H9 (cell line): ENCODE measurements around the gene ADGRA1. TPM values are rescaled to one million over a fixed set of nuclear protein-coding genes. Genes with fewer than 3 reads are reported as not detected.
"Not testable (repeated sequence)": the region's sequence is repeated elsewhere in the genome, so short reads cannot be mapped to it uniquely, and the experiment has no call there.

Experiments
- DNase-seq: peaks from one replicate; pipeline ENCODE4 v3.0.0-alpha.2; 2017
- H2AFZ ChIP-seq: one replicate; pipeline ENCODE4 v1.6.1; 2013; ENCODE audit warnings: mild to moderate bottlenecking, low read length, control low read depth, moderate library complexity
- H2AK5ac ChIP-seq: 2 replicates; pipeline ENCODE4 v1.6.1; 2013; ENCODE audit warnings: low read length, control low read depth, mixed read lengths; ENCODE audit not compliant: insufficient read length
- H2BK120ac ChIP-seq: one replicate; pipeline ENCODE4 v1.6.1; 2013; ENCODE audit warnings: low read depth, mild to moderate bottlenecking, low read length, control low read depth, inconsistent platforms; ENCODE audit not compliant: poor library complexity, severe bottlenecking
- H2BK12ac ChIP-seq: 2 replicates; pipeline ENCODE4 v1.6.1; 2013; ENCODE audit warnings: low read length, control low read depth, mixed read lengths, low read depth; ENCODE audit not compliant: insufficient read length
- H2BK15ac ChIP-seq: 2 replicates; pipeline ENCODE4 v1.6.1; 2013; ENCODE audit warnings: low read depth, low read length, control low read depth
- H2BK20ac ChIP-seq: one replicate; pipeline ENCODE4 v1.6.1; 2013; ENCODE audit warnings: low read depth, mild to moderate bottlenecking, low read length, control low read depth, inconsistent platforms; ENCODE audit not compliant: poor library complexity, severe bottlenecking
- H2BK5ac ChIP-seq: 2 replicates; pipeline ENCODE4 v1.6.1; 2013; ENCODE audit warnings: low read length, control low read depth, mixed read lengths; ENCODE audit not compliant: insufficient read length
- H3K14ac ChIP-seq: 2 replicates; pipeline ENCODE4 v1.6.1; 2013; ENCODE audit warnings: low read length, control low read depth; ENCODE audit not compliant: insufficient read depth
- H3K18ac ChIP-seq: 2 replicates; pipeline ENCODE4 v1.6.1; 2013; ENCODE audit warnings: low read depth, mild to moderate bottlenecking, mixed read lengths, low read length, control low read depth; ENCODE audit not compliant: insufficient read length
- H3K23ac ChIP-seq: 2 replicates; pipeline ENCODE4 v1.6.1; 2013; ENCODE audit warnings: low read length, control low read depth, mixed read lengths, low read depth; ENCODE audit not compliant: insufficient read length
- H3K23me2 ChIP-seq: 2 replicates; pipeline ENCODE4 v1.6.1; 2013; ENCODE audit warnings: low read depth, mild to moderate bottlenecking, mixed read lengths, low read length, control low read depth; ENCODE audit not compliant: insufficient read length, poor library complexity, severe bottlenecking
- H3K27ac ChIP-seq: 2 replicates; pipeline ENCODE4 v1.5.1; 2013; ENCODE audit warnings: low read length, control low read depth, mixed read lengths, low read depth; ENCODE audit not compliant: insufficient read length
- H3K27me3 ChIP-seq: 2 replicates; pipeline ENCODE4 v1.6.1; 2013; ENCODE audit warnings: low read length, control low read depth, inconsistent platforms; ENCODE audit not compliant: insufficient read depth
- H3K4ac ChIP-seq: 2 replicates; pipeline ENCODE4 v1.6.1; 2013; ENCODE audit warnings: low read depth, mild to moderate bottlenecking, control low read depth, inconsistent platforms, low read length, moderate library complexity
- H3K4me1 ChIP-seq: 2 replicates; pipeline ENCODE4 v1.6.1; 2013; ENCODE audit warnings: low read length, control low read depth, inconsistent platforms; ENCODE audit not compliant: insufficient read depth
- H3K4me2 ChIP-seq: 2 replicates; pipeline ENCODE4 v1.6.1; 2013; ENCODE audit warnings: low read length, control low read depth, mixed read lengths; ENCODE audit not compliant: insufficient read length, insufficient read depth
- H3K56ac ChIP-seq: 2 replicates; pipeline ENCODE4 v1.6.1; 2013; ENCODE audit warnings: low read depth, mild to moderate bottlenecking, mixed read lengths, low read length, control low read depth; ENCODE audit not compliant: insufficient read length
- H3K79me1 ChIP-seq: 2 replicates; pipeline ENCODE4 v1.6.1; 2013; ENCODE audit warnings: low read depth, mild to moderate bottlenecking, moderate library complexity, low read length, control low read depth, inconsistent platforms; ENCODE audit not compliant: insufficient read depth, poor library complexity, severe bottlenecking
- H3K79me2 ChIP-seq: 2 replicates; pipeline ENCODE4 v1.6.1; 2013; ENCODE audit warnings: low read length, control low read depth, inconsistent platforms; ENCODE audit not compliant: insufficient read depth
- H3K9ac ChIP-seq: 2 replicates; pipeline ENCODE4 v1.6.1; 2013; ENCODE audit warnings: low read length, control low read depth, mixed read lengths; ENCODE audit not compliant: insufficient read length; ENCODE audit errors: extremely low read depth
- H3K9me3 ChIP-seq: one replicate; pipeline ENCODE4 v1.6.1; 2013; ENCODE audit warnings: low read depth, low read length, inconsistent platforms; ENCODE audit not compliant: control insufficient read depth
- H3T11ph ChIP-seq: one replicate; pipeline ENCODE4 v1.6.1; 2013; ENCODE audit warnings: mild to moderate bottlenecking, low read length, control low read depth, inconsistent platforms
- H4K20me1 ChIP-seq: one replicate; pipeline ENCODE4 v1.6.1; 2013; ENCODE audit not compliant: control insufficient read depth, insufficient read length, insufficient read depth
- H4K5ac ChIP-seq: 2 replicates; pipeline ENCODE4 v1.6.1; 2013; ENCODE audit warnings: low read depth, mild to moderate bottlenecking, mixed read lengths, low read length, control low read depth; ENCODE audit not compliant: insufficient read length
- H4K8ac ChIP-seq: replicated peaks from 2 replicates; pipeline ENCODE4 v1.6.1; 2013; ENCODE audit warnings: low read length, control low read depth, mixed read lengths, low read depth; ENCODE audit not compliant: insufficient read length
- H4K91ac ChIP-seq: 2 replicates; pipeline ENCODE4 v1.6.1; 2013; ENCODE audit warnings: low read depth, mild to moderate bottlenecking, moderate library complexity, mixed read lengths, low read length, control low read depth; ENCODE audit not compliant: insufficient read length
- H3K27ac Mint-ChIP-seq, 3 experiments: 2 replicates in 2 of 3; 3 replicates in 1 of 3; pipeline ENCODE4 v1.8.0; 2020 to 2021; ENCODE audit warnings: mixed read lengths in 3 of 3, mild to moderate bottlenecking in 1 of 3, moderate library complexity in 1 of 3
- H3K27me3 Mint-ChIP-seq: 2 replicates; pipeline ENCODE4 v1.8.0; 2021; ENCODE audit warnings: low read depth, mild to moderate bottlenecking, moderate library complexity, mixed read lengths
- H3K36me3 Mint-ChIP-seq, 3 experiments: 2 replicates in 2 of 3; 3 replicates in 1 of 3; pipeline ENCODE4 v1.8.0; 2020 to 2021; ENCODE audit warnings: low read depth in 3 of 3, mixed read lengths in 3 of 3; ENCODE audit not compliant: insufficient read depth in 1 of 3
- H3K4me1 Mint-ChIP-seq, 2 experiments: 2 replicates each; pipeline ENCODE4 v1.8.0; 2020; ENCODE audit warnings: mixed read lengths in 2 of 2
- H3K4me3 Mint-ChIP-seq, 2 experiments: 2 replicates in 1 of 2; 3 replicates in 1 of 2; pipeline ENCODE4 v1.8.0; 2020 to 2021; ENCODE audit warnings: mild to moderate bottlenecking in 2 of 2, mixed read lengths in 2 of 2, moderate library complexity in 1 of 2
- H3K9me3 Mint-ChIP-seq, 2 experiments: 2 replicates in 1 of 2; 3 replicates in 1 of 2; pipeline ENCODE4 v1.8.0; 2020; ENCODE audit warnings: mild to moderate bottlenecking in 2 of 2, mixed read lengths in 2 of 2, moderate library complexity in 1 of 2
- WGBS: extraction: QIAGEN DNeasy Blood & Tissue Kit; methylation state at CpG from one replicate; pipeline ENCODE4 v1.1.7; 2013; ENCODE audit warnings: missing lambda C conversion rate, low lambda C conversion rate, mixed read lengths; ENCODE audit not compliant: insufficient read length; ENCODE audit errors: extremely low coverage; 5-methylcytosine and 5-hydroxymethylcytosine counted together
- total RNA-seq: library from RNA; stranded (reverse); gene quantifications from 2 replicates; pipeline ENCODE4 v1.2.1, GENCODE V29; 2021
- TF ChIP-seq, protein P1 (sequence below): fragments of 200-600 bp; sonication (generic); conservative IDR thresholded peaks from 3 replicates; pipeline ENCODE4 v1.8.0; 2021; ENCODE audit warnings: antibody characterized with exemption, mild to moderate bottlenecking

The ADGRA1 gene
- total RNA-seq, 1 experiment from 2014 or later, result 0.11 TPM

DNA sequence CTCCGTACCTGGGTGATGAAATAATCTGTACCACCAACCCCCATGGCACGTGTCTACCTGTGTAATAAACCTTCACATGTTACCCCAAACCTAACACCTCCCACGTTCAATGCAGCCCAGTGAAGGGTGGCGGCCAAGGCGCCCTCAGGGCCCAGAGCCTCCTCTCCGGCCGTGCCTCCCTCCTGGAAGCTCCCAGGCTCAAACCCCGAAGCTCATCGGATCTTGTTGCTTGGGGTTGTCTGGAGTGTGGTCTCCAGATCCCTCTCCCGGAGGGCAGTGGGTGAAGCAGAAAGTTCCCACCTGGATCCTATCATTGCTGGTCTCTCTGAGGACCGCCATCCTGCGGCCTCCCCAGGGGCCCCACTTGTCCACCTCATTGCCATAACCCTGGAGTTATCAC, 62.9 kb downstream of the ADGRA1 start:
- H3K27ac Mint-ChIP-seq, result peak overlapping the region; percentile 98 to 100 (median 99); a peak in 5 of 7 replicates
- TF ChIP-seq, protein P1, sequence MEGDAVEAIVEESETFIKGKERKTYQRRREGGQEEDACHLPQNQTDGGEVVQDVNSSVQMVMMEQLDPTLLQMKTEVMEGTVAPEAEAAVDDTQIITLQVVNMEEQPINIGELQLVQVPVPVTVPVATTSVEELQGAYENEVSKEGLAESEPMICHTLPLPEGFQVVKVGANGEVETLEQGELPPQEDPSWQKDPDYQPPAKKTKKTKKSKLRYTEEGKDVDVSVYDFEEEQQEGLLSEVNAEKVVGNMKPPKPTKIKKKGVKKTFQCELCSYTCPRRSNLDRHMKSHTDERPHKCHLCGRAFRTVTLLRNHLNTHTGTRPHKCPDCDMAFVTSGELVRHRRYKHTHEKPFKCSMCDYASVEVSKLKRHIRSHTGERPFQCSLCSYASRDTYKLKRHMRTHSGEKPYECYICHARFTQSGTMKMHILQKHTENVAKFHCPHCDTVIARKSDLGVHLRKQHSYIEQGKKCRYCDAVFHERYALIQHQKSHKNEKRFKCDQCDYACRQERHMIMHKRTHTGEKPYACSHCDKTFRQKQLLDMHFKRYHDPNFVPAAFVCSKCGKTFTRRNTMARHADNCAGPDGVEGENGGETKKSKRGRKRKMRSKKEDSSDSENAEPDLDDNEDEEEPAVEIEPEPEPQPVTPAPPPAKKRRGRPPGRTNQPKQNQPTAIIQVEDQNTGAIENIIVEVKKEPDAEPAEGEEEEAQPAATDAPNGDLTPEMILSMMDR, result no peak
- H3K4me1 Mint-ChIP-seq, result peaks cover 43 to 47% of the 10 kb centered on the region in 2 experiments
- Histone ChIP-seq H2BK12ac (peak overlapping the region; percentile 0), H2AFZ (no peak overlapping the region), H4K8ac (no peak overlapping the region), H4K20me1 (no peaks in the 10 kb centered on the region), H3K4me2 (no peak overlapping the region), H2BK120ac (no peak overlapping the region), H2BK15ac (no peak overlapping the region), H3K27me3 (no peaks in the 10 kb centered on the region), H2BK20ac (no peak overlapping the region), H2BK5ac (no peak overlapping the region), H3K18ac (peak overlapping the region; percentile 0), H3K4me1 (peaks cover 6% of the 10 kb centered on the region; the same call in 1 of the 2 replicates), H3K23ac (no peak overlapping the region), H3K27ac (peak overlapping the region; percentile 97), H3K14ac (no peak overlapping the region; the same call in 1 of the 2 replicates), H3K79me1 (no peaks in the 10 kb centered on the region), H4K5ac (no peak overlapping the region), H3T11ph (no peak overlapping the region), H3K9ac (no peak overlapping the region), H3K56ac (no peak overlapping the region), H3K79me2 (no peaks in the 10 kb centered on the region), H3K4ac (no peak overlapping the region), H4K91ac (no peak overlapping the region), H3K23me2 (no peaks in the 10 kb centered on the region), H3K9me3 (no peaks in the 10 kb centered on the region), H2AK5ac (no peak overlapping the region)
- no peak overlapping the region for H3K4me3 Mint-ChIP-seq
- H3K9me3 Mint-ChIP-seq, result peaks cover 36 to 37% of the 10 kb centered on the region in 2 experiments
- WGBS, result no CpG with 5 or more reads among the region's 12 CpGs
- DNase-seq, result peak; percentile 24
- peaks cover 9% of the 10 kb centered on the region for H3K27me3 Mint-ChIP-seq
- peaks cover 15 to 38% (median 24%) of the 10 kb centered on the region in 3 experiments for H3K36me3 Mint-ChIP-seq

- no CpG with 5 or more reads among the region's 3 CpGs for WGBS
- peaks cover 15 to 38% (median 24%) of the 10 kb centered on the region in 3 experiments for H3K36me3 Mint-ChIP-seq
Measured at GRCh38 chr10:133151071-133151470, 63.3 kb downstream of the ADGRA1 start.

More at GRCh38 chr10:133151071-133151470, 63.3 kb downstream of the ADGRA1 start:
- H4K20me1 ChIP-seq, H4K5ac ChIP-seq, H2BK5ac ChIP-seq, H3K27me3 ChIP-seq, H3K56ac ChIP-seq, H2AFZ ChIP-seq, H3K9me3 ChIP-seq, H3K4me1 ChIP-seq, H4K91ac ChIP-seq, H3K23me2 ChIP-seq, DNase-seq, H3K14ac ChIP-seq, H3K23ac ChIP-seq, H3K18ac ChIP-seq, H2AK5ac ChIP-seq, H3K27me3 Mint-ChIP-seq, H3K79me1 ChIP-seq, H4K8ac ChIP-seq, H2BK12ac ChIP-seq, H2BK15ac ChIP-seq, H3K79me2 ChIP-seq, H3K9ac ChIP-seq, H2BK20ac ChIP-seq: not testable (repeated sequence)
- 0 out of 2 replicates have a peak overlapping the region, but pooled peaks have one; percentile 57 for H3K4ac ChIP-seq
- peaks cover 36 to 37% of the 10 kb centered on the region in 2 experiments for H3K9me3 Mint-ChIP-seq
- peak overlapping the region; percentile 88 for H3T11ph ChIP-seq
- H3K4me2 ChIP-seq, result peak overlapping the region; percentile 58
- peaks cover 42 to 47% of the 10 kb centered on the region in 2 experiments for H3K4me1 Mint-ChIP-seq
- H3K27ac ChIP-seq, result peak overlapping the region; percentile 97
- H3K27ac Mint-ChIP-seq, result peak overlapping the region; percentile 98 to 100 (median 99)
- peak overlapping the region; percentile 61 for H2BK120ac ChIP-seq
- peak overlapping the region in 1 of 2 experiments; percentile 27; a peak in 3 of 5 replicates for H3K4me3 Mint-ChIP-seq
